K562 (cell line): Measurements from ENCODE around the gene PSMD1. TPM values are rescaled to one million over a fixed set of nuclear protein-coding genes. Genes with fewer than 3 reads are reported as not detected.

ENCODE experiments used
- ATAC-seq: fragments of 200-7000 bp; cut with Tn5 transposase; 3 replicates; pipeline ENCODE4 v1.9.1; 2020; ENCODE audit warnings: moderate library complexity
- BruUV-seq: library from RNA; stranded (reverse); fragments of 400-500 nt; replicated peaks from 2 replicates; lab custom pipeline; 2021; lab: Mats Ljungman, UMichigan
- CTCF ChIA-PET: fragments of 300-600 bp; formaldehyde crosslinking; extraction: SDS; loops from one replicate; lab custom pipeline; 2021; ENCODE audit warnings: low intra/inter-chr PET ratio; lab: Yijun Ruan, JAX
- POLR2A ChIA-PET: fragments of 300-600, 350-650 bp; sonication (Branson Sonifier 250); formaldehyde crosslinking; extraction: SDS; loops from one replicate; lab custom pipeline; 2021; ENCODE audit warnings: antibody characterized with exemption, inconsistent platforms; lab: Yijun Ruan, JAX
- DNase-seq, 4 experiments: peaks; one replicate each; pipeline versions ENCODE4 v3.0.0 to v3.0.0-alpha.2; 2011 to 2018; ENCODE audit warnings: low spot score in 3 of 4, mixed read lengths in 3 of 4; ENCODE audit errors: extremely low read depth in 1 of 4
- FAIRE-seq: peaks from 2 replicates; lab custom pipeline; 2011; peaks lifted over from hg19 to GRCh38; lab: Jason Lieb, UNC
- H2AFZ ChIP-seq: 2 replicates; pipeline ENCODE4 v1.6.0; 2011; ENCODE audit warnings: low read depth, low read length, control low read depth, inconsistent platforms
- H3K27ac ChIP-seq: fragments of 200-600 bp; 3 replicates; pipeline ENCODE4 v1.8.0; 2011; ENCODE audit warnings: low read depth, mild to moderate bottlenecking, control low read depth, inconsistent platforms, low read length, moderate library complexity, mixed read lengths; ENCODE audit errors: extremely low read depth
- H3K27me3 ChIP-seq, 2 experiments: fragments of 300-600 bp in 1 of 2; 2 replicates in 1 of 2; 3 replicates in 1 of 2; pipeline versions ENCODE4 v1.6.0 to v1.8.0; 2011; ENCODE audit warnings: inconsistent platforms in 2 of 2, low read length in 2 of 2, mild to moderate bottlenecking in 1 of 2, mixed read lengths in 1 of 2, moderate library complexity in 1 of 2; ENCODE audit not compliant: control insufficient read depth in 2 of 2, insufficient read depth in 2 of 2
- H3K36me3 ChIP-seq: fragments of 300-600 bp; 3 replicates; pipeline ENCODE4 v1.8.0; 2011; ENCODE audit warnings: mild to moderate bottlenecking, low read length, inconsistent platforms; ENCODE audit not compliant: control insufficient read depth, insufficient read depth
- H3K4me1 ChIP-seq, 2 experiments: fragments of 200-600 bp in 1 of 2; replicated peaks in 1 of 2; 2 replicates in 1 of 2; 3 replicates in 1 of 2; pipeline versions ENCODE4 v1.5.1 to v1.8.0; 2011; ENCODE audit warnings: inconsistent platforms in 2 of 2, low read length in 2 of 2, mild to moderate bottlenecking in 1 of 2, mixed read lengths in 1 of 2, moderate library complexity in 1 of 2; ENCODE audit not compliant: control insufficient read depth in 2 of 2, insufficient read depth in 2 of 2
- H3K4me2 ChIP-seq: 2 replicates; pipeline ENCODE4 v1.6.1; 2011; ENCODE audit warnings: low read length, control low read depth, inconsistent platforms, mixed read lengths; ENCODE audit not compliant: insufficient read depth
- H3K4me3 ChIP-seq: fragments of 200-600 bp; sonication (generic), shearing (Covaris generic); 2 replicates; pipeline ENCODE4 v1.5.1; 2016; ENCODE audit warnings: control low read depth, inconsistent platforms
- H3K79me2 ChIP-seq: fragments of 200-600 bp; 3 replicates; pipeline ENCODE4 v1.8.0; 2011; ENCODE audit warnings: low read length, inconsistent platforms; ENCODE audit not compliant: control insufficient read depth, insufficient read depth
- H3K9ac ChIP-seq, 2 experiments: 2 replicates each; pipeline versions ENCODE4 v1.6.0 to v1.6.1; 2011; ENCODE audit warnings: low read depth in 2 of 2, low read length in 2 of 2, control low read depth in 1 of 2, inconsistent platforms in 1 of 2, mild to moderate bottlenecking in 1 of 2, mixed read lengths in 1 of 2; ENCODE audit not compliant: insufficient read depth in 1 of 2
- H3K9me1 ChIP-seq: one replicate; pipeline ENCODE4 v1.6.0; 2011; ENCODE audit warnings: inconsistent platforms, mild to moderate bottlenecking, low read length, moderate library complexity; ENCODE audit not compliant: control insufficient read depth, insufficient read depth
- H3K9me3 ChIP-seq: replicated peaks from 2 replicates; pipeline ENCODE4 v1.5.1; 2011; ENCODE audit warnings: low read depth, low read length, inconsistent platforms; ENCODE audit not compliant: control insufficient read depth, insufficient read depth
- H4K20me1 ChIP-seq: replicated peaks from 2 replicates; pipeline ENCODE4 v1.6.1; 2011; ENCODE audit warnings: low read length, inconsistent platforms, mixed read lengths; ENCODE audit not compliant: control insufficient read depth, insufficient read depth
- CCAR2 ChIP-seq: fragments of 200-400 bp; formaldehyde crosslinking; IDR thresholded peaks from 2 replicates; pipeline ENCODE4 v1.6.1; 2017; ENCODE audit warnings: mild to moderate bottlenecking, low read depth, low read length
- E2F4 ChIP-seq: sonication (generic); formaldehyde crosslinking; IDR thresholded peaks from 2 replicates; pipeline ENCODE4 v1.8.0; 2022; ENCODE audit warnings: mild to moderate bottlenecking, low read depth, missing genetic modification reagents
- FOXJ2 ChIP-seq: fragments of 200-800 bp; sonication (Bioruptor generic); IDR thresholded peaks from 2 replicates; pipeline ENCODE4 v1.6.1; 2016; ENCODE audit warnings: missing genetic modification characterization, missing compliant biosample characterization
- L3MBTL2 ChIP-seq: fragments of 450-650 bp; IDR thresholded peaks from 2 replicates; pipeline ENCODE4 v1.6.1; 2016; ENCODE audit warnings: mild to moderate bottlenecking, moderate library complexity
- ZNF23 ChIP-seq: fragments of 250-450 bp; sonication (Bioruptor Pico); IDR thresholded peaks from 2 replicates; pipeline ENCODE4 v1.4.0; 2020; ENCODE audit warnings: mild to moderate bottlenecking
- WGBS: fragments of 100-300 bp; shearing (Covaris generic); methylation state at CpG from one replicate; pipeline ENCODE4 v1.1.6; 2016; ENCODE audit warnings: low coverage, mixed read lengths; ENCODE audit not compliant: insufficient coverage; ENCODE audit errors: missing lambda C conversion rate; 5-methylcytosine and 5-hydroxymethylcytosine counted together
- in situ Hi-C: fragments of 300-500 bp; cut with MboI; formaldehyde crosslinking; loops from 4 replicates; pipeline ENCODE4 v1.15.0; 2018; ENCODE audit warnings: inconsistent platforms, mixed read lengths
- intact Hi-C: fragments of 100-400 bp; cut with micrococcal nuclease; formaldehyde crosslinking; loops from 2 replicates; pipeline ENCODE4 v1.14.2; 2022
- polyA plus RNA-seq, 8 experiments: library from polyadenylated mRNA; depleted of rRNA in 4 of 8; stranded (reverse) in 5 of 8; unstranded in 3 of 8; fragments of >200 nt; fragmentation: Nextera tagmentation in 2 of 8; fragmentation: Illumina TruSeq in 1 of 8; extraction: Ambion mirVana in 2 of 8; extraction: Trizol in 1 of 8; gene quantifications; 2 replicates each; pipeline versions ENCODE4 v1.2.1 to v1.2.3, GENCODE V29; 2011 to 2014; ENCODE audit warnings: inconsistent platforms in 1 of 8, missing spikeins in 1 of 8
- total RNA-seq, 7 experiments: library from RNA; depleted of rRNA in 6 of 7; stranded (reverse); fragments of >200 nt in 6 of 7; fragmentation: Illumina TruSeq in 2 of 7; extraction: Trizol in 2 of 7; gene quantifications; 2 replicates each; pipeline versions ENCODE4 v1.2.1 to v1.2.3, GENCODE V29; 2011 to 2021; ENCODE audit warnings: low replicate concordance in 1 of 7
- TF ChIP-seq, protein P1 (sequence below): IDR thresholded peaks from 3 replicates; pipeline ENCODE4 v1.6.1; 2011; ENCODE audit warnings: borderline replicate concordance, mild to moderate bottlenecking; ENCODE audit not compliant: insufficient read length, insufficient read depth
- TF ChIP-seq, protein P2 (sequence below): fragments of 450-650 bp; IDR thresholded peaks from 2 replicates; pipeline ENCODE4 v1.6.1; 2016; ENCODE audit warnings: low read depth
- TF ChIP-seq, protein P3 (sequence below): fragments of 250-450 bp; sonication (Bioruptor Pico); IDR thresholded peaks from 2 replicates; pipeline ENCODE4 v1.5.0; 2020; ENCODE audit warnings: mild to moderate bottlenecking, borderline replicate concordance

PSMD1 gene
- total and polyA plus RNA-seq, 9 of the 15 experiments (the other 6 are each of a cell fraction or from before 2014, with no cell fraction given), result 100 to 257 (median 147) TPM

- ATAC-seq (no peak), FAIRE-seq (no peak), DNase-seq (no peak)
- Histone ChIP-seq H3K4me2 (no peak overlapping the region), H2AFZ (no peak overlapping the region), H3K27ac (no peak overlapping the region), H3K27me3 (peaks cover 3 to 18% of the 10 kb centered on the region in 2 experiments; a peak in 3 of 5 replicates), H3K36me3 (no peaks in the 10 kb centered on the region), H3K79me2 (no peaks in the 10 kb centered on the region), H3K9me1 (no peaks in the 10 kb centered on the region), H3K4me3 (no peak overlapping the region), H3K4me1 (peaks cover 0 to 11% of the 10 kb centered on the region in 2 experiments; a peak in 2 of 5 replicates), H4K20me1 (no peaks in the 10 kb centered on the region), H3K9me3 (no peaks in the 10 kb centered on the region), H3K9ac (no peak overlapping the region)
- in situ Hi-C loops, result no loop called here
- no TSS peak for BruUV-seq
- POLR2A ChIA-PET, result no interaction called here
- intact Hi-C loops, result loop anchor here (10.0 kb wide), 1 partner anchor 146 kb away; no protein-coding TSS in a partner anchor
- CTCF ChIA-PET, result no interaction called here
- WGBS, result 12% methylated on average over 5 of the region's 5 CpGs
- TF ChIP-seq ZNF23 (CRISPR knock-in tag), result no peak
- TF ChIP-seq, protein P1, sequence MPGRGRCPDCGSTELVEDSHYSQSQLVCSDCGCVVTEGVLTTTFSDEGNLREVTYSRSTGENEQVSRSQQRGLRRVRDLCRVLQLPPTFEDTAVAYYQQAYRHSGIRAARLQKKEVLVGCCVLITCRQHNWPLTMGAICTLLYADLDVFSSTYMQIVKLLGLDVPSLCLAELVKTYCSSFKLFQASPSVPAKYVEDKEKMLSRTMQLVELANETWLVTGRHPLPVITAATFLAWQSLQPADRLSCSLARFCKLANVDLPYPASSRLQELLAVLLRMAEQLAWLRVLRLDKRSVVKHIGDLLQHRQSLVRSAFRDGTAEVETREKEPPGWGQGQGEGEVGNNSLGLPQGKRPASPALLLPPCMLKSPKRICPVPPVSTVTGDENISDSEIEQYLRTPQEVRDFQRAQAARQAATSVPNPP, result no peak
- no peak for TF ChIP-seq E2F4
- no peak for TF ChIP-seq CCAR2
- TF ChIP-seq, protein P2, sequence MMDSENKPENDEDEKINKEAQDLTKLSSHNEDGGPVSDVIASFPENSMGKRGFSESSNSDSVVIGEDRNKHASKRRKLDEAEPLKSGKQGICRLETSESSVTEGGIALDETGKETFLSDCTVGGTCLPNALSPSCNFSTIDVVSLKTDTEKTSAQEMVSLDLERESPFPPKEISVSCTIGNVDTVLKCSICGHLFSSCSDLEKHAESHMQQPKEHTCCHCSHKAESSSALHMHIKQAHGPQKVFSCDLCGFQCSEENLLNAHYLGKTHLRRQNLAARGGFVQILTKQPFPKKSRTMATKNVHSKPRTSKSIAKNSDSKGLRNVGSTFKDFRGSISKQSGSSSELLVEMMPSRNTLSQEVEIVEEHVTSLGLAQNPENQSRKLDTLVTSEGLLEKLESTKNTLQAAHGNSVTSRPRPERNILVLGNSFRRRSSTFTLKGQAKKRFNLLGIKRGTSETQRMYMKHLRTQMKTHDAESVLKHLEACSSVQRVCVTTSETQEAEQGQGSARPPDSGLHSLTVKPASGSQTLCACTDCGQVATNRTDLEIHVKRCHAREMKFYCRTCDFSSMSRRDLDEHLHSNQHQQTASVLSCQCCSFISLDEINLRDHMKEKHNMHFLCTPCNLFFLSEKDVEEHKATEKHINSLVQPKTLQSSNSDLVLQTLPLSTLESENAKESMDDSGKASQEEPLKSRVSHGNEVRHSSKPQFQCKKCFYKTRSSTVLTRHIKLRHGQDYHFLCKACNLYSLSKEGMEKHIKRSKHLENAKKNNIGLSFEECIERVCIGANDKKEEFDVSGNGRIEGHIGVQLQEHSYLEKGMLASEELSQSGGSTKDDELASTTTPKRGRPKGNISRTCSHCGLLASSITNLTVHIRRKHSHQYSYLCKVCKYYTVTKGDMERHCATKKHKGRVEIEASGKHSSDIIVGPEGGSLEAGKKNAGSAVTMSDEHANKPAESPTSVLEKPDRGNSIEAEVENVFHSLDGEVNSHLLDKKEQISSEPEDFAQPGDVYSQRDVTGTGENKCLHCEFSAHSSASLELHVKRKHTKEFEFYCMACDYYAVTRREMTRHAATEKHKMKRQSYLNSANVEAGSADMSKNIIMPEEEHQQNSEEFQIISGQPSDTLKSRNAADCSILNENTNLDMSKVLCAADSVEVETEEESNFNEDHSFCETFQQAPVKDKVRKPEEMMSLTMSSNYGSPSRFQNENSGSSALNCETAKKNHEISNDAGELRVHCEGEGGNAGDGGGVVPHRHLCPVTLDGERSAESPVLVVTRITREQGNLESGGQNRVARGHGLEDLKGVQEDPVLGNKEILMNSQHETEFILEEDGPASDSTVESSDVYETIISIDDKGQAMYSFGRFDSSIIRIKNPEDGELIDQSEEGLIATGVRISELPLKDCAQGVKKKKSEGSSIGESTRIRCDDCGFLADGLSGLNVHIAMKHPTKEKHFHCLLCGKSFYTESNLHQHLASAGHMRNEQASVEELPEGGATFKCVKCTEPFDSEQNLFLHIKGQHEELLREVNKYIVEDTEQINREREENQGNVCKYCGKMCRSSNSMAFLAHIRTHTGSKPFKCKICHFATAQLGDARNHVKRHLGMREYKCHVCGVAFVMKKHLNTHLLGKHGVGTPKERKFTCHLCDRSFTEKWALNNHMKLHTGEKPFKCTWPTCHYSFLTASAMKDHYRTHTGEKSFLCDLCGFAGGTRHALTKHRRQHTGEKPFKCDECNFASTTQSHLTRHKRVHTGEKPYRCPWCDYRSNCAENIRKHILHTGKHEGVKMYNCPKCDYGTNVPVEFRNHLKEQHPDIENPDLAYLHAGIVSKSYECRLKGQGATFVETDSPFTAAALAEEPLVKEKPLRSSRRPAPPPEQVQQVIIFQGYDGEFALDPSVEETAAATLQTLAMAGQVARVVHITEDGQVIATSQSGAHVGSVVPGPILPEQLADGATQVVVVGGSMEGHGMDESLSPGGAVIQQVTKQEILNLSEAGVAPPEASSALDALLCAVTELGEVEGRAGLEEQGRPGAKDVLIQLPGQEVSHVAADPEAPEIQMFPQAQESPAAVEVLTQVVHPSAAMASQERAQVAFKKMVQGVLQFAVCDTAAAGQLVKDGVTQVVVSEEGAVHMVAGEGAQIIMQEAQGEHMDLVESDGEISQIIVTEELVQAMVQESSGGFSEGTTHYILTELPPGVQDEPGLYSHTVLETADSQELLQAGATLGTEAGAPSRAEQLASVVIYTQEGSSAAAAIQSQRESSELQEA, result no peak
- no peak for TF ChIP-seq FOXJ2 (tag)
- TF ChIP-seq, protein P3, sequence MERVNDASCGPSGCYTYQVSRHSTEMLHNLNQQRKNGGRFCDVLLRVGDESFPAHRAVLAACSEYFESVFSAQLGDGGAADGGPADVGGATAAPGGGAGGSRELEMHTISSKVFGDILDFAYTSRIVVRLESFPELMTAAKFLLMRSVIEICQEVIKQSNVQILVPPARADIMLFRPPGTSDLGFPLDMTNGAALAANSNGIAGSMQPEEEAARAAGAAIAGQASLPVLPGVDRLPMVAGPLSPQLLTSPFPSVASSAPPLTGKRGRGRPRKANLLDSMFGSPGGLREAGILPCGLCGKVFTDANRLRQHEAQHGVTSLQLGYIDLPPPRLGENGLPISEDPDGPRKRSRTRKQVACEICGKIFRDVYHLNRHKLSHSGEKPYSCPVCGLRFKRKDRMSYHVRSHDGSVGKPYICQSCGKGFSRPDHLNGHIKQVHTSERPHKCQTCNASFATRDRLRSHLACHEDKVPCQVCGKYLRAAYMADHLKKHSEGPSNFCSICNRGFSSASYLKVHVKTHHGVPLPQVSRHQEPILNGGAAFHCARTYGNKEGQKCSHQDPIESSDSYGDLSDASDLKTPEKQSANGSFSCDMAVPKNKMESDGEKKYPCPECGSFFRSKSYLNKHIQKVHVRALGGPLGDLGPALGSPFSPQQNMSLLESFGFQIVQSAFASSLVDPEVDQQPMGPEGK, result no peak
- TF ChIP-seq L3MBTL2, result no peak
Measured at GRCh38 chr2:231051116-231051515, 5.6 kb upstream of the PSMD1 start.
